Measurements from ENCODE around the gene PSAPL1.

Gene PSAPL1

DNA sequence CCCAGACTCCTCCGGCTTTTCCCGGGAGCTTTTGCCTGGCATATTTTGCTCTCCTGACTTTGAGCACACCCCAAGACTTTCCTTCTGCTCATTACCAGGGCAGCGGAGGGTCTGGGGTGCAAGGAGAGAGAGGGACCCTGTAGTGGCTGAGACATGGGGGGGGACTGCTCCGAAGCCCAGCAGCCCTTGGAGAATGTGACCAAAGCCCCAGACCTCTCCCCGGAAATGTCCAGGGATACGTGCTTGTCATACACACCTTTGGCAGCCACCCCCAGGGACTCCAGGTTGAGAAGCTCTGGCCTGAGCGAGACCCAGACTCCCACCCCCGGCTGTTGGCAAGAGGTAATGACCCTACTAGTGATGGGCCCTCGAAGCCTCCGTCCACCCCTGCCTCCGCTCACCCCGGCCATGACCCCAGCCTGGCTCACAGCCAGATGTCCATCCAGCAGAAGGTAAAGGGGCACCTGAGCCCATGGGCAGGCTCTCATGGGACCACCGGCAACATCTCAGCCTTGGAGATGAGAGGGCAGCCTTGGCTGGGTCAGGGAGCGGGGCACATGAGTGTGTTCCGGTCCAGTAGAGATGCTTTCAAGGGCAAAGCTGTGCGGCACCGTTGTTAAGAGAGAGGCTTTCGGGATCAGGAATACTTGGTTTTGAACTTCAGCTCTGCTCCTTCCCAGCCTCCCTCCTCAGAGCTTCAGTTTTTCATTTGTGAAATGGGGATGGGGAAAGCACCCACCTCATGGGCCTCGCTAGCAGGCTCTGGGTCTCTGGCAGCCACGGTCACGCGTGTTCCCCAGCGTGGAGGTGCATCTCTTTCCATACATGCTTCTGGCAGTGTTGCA, 2.0 kb downstream of the PSAPL1 start:
- Histone ChIP-seq H3K9me3 (ENCODE audit: control extremely low read depth in 1 of 5, control insufficient read depth in 4 of 5, insufficient read depth in 2 of 5, low read depth in 1 of 5, low read length in 4 of 5) (no peaks in the 10 kb centered on the region), H3K4me1 (ENCODE audit: control extremely low read depth in 1 of 4, control insufficient read depth in 4 of 4, insufficient read depth in 4 of 4, low read length in 3 of 4) (no peaks in the 10 kb centered on the region), H3K27ac (ENCODE audit: insufficient read depth in 1 of 2, low read depth in 1 of 2, low read length in 2 of 2, poor library complexity in 1 of 2, severe bottlenecking in 2 of 2) (no peak overlapping the region), H3K4me3 (ENCODE audit: control insufficient read depth in 1 of 7, extremely low read depth in 1 of 7, insufficient read depth in 4 of 7, low read depth in 2 of 7, low read length in 6 of 7) (no peak overlapping the region), H3K27me3 (replicated peaks in 2 of 5; ENCODE audit: control insufficient read depth in 4 of 5, insufficient read depth in 5 of 5, low read length in 4 of 5) (peaks cover 0 to 28% (median 3%) of the 10 kb centered on the region in 5 experiments), H3K36me3 (ENCODE audit: control insufficient read depth in 4 of 4, insufficient read depth in 4 of 4, low read length in 3 of 4) (no peaks in the 10 kb centered on the region)
- 96% methylated on average over 22 of the region's 23 CpGs for WGBS (ENCODE audit: insufficient coverage)
- ChIA-PET POLR2A (no interaction called here), CTCF (interaction anchor here (1.4 kb wide), 1 partner anchor 13 kb away, joined by 6 read pairs; no protein-coding TSS in a partner anchor)
- DNase-seq = no peak

DNA sequence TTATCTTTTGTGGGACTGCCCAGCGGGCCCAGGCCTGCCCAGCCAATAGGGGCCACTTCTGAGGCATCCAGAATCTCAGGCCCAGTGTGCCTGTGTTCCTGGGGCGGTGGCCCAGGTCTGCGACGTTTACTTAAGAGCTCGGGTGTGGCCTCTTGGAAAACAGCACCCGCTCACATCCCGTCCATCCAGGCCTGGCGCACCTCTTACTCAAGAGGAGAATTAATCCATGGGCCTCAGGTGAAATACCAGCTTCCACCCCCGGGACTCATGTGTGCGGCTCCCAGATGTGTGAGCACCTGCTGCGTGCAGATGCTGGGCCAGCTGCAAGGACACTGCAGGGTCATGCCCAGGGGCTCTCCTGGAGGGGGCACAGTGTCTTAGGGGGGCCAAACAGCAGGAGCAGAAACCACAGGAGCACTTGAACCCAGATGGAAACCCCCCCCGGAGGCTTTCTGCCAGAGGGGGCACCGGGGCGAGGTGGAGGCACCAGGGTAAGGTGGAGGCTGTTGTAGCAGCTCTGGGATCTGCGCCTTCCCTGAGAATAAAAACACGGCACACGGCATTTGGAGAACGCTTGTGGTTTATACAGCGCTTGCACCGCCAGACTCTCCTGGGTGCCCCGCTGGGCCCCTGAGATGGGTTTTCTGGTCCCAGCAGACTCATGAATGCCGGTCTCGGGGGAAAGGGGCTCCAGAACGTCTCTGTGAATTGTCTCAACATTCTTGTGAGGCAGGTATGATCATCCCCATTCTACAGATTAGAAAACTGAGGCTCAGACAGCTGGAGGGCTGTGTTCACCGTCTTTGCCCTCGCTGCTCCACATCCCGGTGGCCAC, 2.8 kb downstream of the PSAPL1 start:
- Histone ChIP-seq H3K27ac (ENCODE audit: insufficient read depth in 1 of 2, low read depth in 1 of 2, low read length in 2 of 2, poor library complexity in 1 of 2, severe bottlenecking in 2 of 2) (no peak overlapping the region), H3K36me3 (ENCODE audit: control insufficient read depth in 4 of 4, insufficient read depth in 4 of 4, low read length in 3 of 4) (no peaks in the 10 kb centered on the region), H3K4me3 (ENCODE audit: control insufficient read depth in 1 of 7, extremely low read depth in 1 of 7, insufficient read depth in 4 of 7, low read depth in 2 of 7, low read length in 6 of 7) (no peak overlapping the region), H3K4me1 (ENCODE audit: control extremely low read depth in 1 of 4, control insufficient read depth in 4 of 4, insufficient read depth in 4 of 4, low read length in 3 of 4) (no peaks in the 10 kb centered on the region), H3K27me3 (replicated peaks in 2 of 5; ENCODE audit: control insufficient read depth in 4 of 5, insufficient read depth in 5 of 5, low read length in 4 of 5) (peaks cover 0 to 28% (median 5%) of the 10 kb centered on the region in 5 experiments), H3K9me3 (ENCODE audit: control extremely low read depth in 1 of 5, control insufficient read depth in 4 of 5, insufficient read depth in 2 of 5, low read depth in 1 of 5, low read length in 4 of 5) (no peaks in the 10 kb centered on the region)
- no peak for DNase-seq
- CTCF ChIA-PET = no interaction called here
- 92% methylated on average over 25 of the region's 27 CpGs for WGBS (ENCODE audit: insufficient coverage)
- POLR2A ChIA-PET = no interaction called here

DNA sequence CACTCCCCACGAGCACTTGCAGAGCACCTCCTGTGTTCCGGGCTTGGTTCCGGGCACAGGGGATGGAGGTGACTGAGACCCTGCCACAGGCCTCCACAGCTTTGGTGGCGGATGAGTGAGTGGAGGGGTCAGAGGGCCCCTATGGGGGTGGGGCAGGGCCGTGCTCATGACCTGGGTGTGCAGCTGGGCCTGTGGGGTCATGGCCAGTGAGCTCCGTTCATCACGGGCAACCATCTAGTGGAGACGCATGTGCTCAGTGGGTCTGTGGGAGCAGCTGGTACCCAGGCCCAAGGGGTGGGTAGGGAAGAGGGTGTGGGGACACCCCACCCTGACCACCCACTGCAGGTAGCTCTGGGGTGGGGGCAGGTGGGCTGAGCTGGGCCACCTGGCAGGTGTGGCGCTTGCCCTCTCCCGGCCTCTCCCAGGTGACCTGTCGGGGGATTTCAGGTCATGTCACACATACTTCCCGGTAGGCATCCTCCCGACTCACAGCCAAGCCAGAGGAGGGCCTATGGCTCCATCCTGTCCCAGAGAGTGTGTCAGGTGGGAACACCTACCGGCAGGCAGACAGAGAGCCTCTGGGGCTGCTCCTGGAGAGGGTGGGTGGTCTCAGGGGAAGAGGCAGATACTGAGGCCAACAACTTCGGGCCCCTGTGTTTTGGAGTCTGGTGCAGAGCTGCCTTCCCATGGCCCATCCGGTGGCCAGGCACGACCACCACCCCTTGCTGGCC, 3.6 kb downstream of the PSAPL1 start:
- no peak overlapping the region for H3K27ac ChIP-seq (ENCODE audit: insufficient read depth in 1 of 2, low read depth in 1 of 2, low read length in 2 of 2, poor library complexity in 1 of 2, severe bottlenecking in 2 of 2)
- no peak overlapping the region for H3K4me3 ChIP-seq (ENCODE audit: control insufficient read depth in 1 of 7, extremely low read depth in 1 of 7, insufficient read depth in 4 of 7, low read depth in 2 of 7, low read length in 6 of 7)
- H3K36me3 ChIP-seq (ENCODE audit: control insufficient read depth in 4 of 4, insufficient read depth in 4 of 4, low read length in 3 of 4) = no peaks in the 10 kb centered on the region
- WGBS (ENCODE audit: insufficient coverage) = 84% methylated on average over 12 of the region's 17 CpGs
- ChIA-PET CTCF (no interaction called here), POLR2A (no interaction called here)
- H3K27me3 ChIP-seq (replicated peaks in 2 of 5; ENCODE audit: control insufficient read depth in 4 of 5, insufficient read depth in 5 of 5, low read length in 4 of 5) = peaks cover 0 to 28% (median 5%) of the 10 kb centered on the region in 5 experiments
- no peaks in the 10 kb centered on the region for H3K9me3 ChIP-seq (ENCODE audit: control extremely low read depth in 1 of 5, control insufficient read depth in 4 of 5, insufficient read depth in 2 of 5, low read depth in 1 of 5, low read length in 4 of 5)
- no peak for DNase-seq
- H3K4me1 ChIP-seq (ENCODE audit: control extremely low read depth in 1 of 4, control insufficient read depth in 4 of 4, insufficient read depth in 4 of 4, low read length in 3 of 4) = no peaks in the 10 kb centered on the region

DNA sequence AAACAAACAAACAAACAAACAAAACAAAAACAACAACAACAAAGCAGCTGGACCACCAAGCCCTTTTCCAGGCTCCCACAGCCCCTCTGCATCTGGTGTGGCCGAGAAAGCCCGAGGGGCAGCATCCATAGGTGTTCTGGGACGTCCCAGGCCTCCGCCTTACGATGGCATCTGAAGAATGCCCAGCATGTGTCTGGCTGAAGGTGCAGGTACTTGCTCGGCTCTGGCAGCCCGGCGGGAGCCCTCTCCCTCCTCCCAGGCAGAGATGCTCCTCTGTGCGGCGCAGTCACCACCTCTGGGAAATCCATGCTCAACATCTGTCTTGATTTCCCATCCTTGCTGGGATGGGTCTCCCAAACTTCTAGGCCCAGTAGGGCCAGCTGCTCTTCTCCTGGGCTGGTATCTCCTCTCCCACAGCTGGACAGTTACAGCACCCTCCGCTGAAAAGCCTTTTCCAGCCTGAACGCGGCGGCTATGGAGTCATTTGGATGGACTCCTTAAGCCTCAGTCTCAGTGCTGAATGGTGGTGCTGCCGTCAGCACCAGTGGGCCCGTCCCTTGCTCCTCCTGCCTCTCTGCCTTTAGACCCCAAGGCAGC, 4.3 kb downstream of the PSAPL1 start:
- H3K4me3 ChIP-seq (ENCODE audit: control insufficient read depth in 1 of 7, extremely low read depth in 1 of 7, insufficient read depth in 4 of 7, low read depth in 2 of 7, low read length in 6 of 7) = no peak overlapping the region
- DNase-seq = no peak
- WGBS (ENCODE audit: insufficient coverage) = 53% methylated on average over 16 of the region's 16 CpGs
- CTCF ChIA-PET = no interaction called here
- H3K9me3 ChIP-seq (ENCODE audit: control extremely low read depth in 1 of 5, control insufficient read depth in 4 of 5, insufficient read depth in 2 of 5, low read depth in 1 of 5, low read length in 4 of 5) = no peaks in the 10 kb centered on the region
- H3K36me3 ChIP-seq (ENCODE audit: control insufficient read depth in 4 of 4, insufficient read depth in 4 of 4, low read length in 3 of 4) = no peaks in the 10 kb centered on the region
- no peaks in the 10 kb centered on the region for H3K4me1 ChIP-seq (ENCODE audit: control extremely low read depth in 1 of 4, control insufficient read depth in 4 of 4, insufficient read depth in 4 of 4, low read length in 3 of 4)
- POLR2A ChIA-PET = no interaction called here
- peaks cover 0 to 24% (median 5%) of the 10 kb centered on the region in 5 experiments for H3K27me3 ChIP-seq (replicated peaks in 2 of 5; ENCODE audit: control insufficient read depth in 4 of 5, insufficient read depth in 5 of 5, low read length in 4 of 5)
- H3K27ac ChIP-seq (ENCODE audit: insufficient read depth in 1 of 2, low read depth in 1 of 2, low read length in 2 of 2, poor library complexity in 1 of 2, severe bottlenecking in 2 of 2) = no peak overlapping the region

DNA sequence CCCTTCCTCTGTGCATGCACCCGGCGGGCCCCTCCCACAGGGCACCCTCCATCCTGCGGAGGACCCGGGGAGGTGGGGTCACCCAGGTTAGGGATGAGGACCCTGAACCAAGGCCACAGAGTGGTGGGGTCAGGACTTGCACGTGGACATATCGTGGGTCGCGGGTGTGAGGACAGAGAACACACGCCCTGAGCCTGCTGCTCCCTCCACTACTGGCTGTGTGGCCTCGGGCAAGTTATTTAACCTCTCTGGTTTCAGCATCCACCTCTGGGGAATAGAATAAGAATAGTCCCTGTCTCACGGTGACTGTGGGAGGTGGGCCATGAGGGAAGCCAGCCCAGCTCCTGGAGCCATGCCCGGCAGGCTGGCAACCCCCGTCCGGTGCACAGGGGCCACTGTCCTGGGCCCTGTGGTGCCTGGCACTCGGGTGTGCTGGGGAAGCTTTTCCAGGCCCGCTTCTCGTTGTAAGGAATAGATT, 5.1 kb downstream of the PSAPL1 start:
- H3K9me3 ChIP-seq (ENCODE audit: control extremely low read depth in 1 of 5, control insufficient read depth in 4 of 5, insufficient read depth in 2 of 5, low read depth in 1 of 5, low read length in 4 of 5) = no peaks in the 10 kb centered on the region
- WGBS (ENCODE audit: insufficient coverage) = 69% methylated on average over 11 of the region's 17 CpGs
- CTCF ChIA-PET = no interaction called here
- POLR2A ChIA-PET = no interaction called here
- no peaks in the 10 kb centered on the region for H3K36me3 ChIP-seq (ENCODE audit: control insufficient read depth in 4 of 4, insufficient read depth in 4 of 4, low read length in 3 of 4)
- no peak for DNase-seq
- H3K27ac ChIP-seq (ENCODE audit: insufficient read depth in 1 of 2, low read depth in 1 of 2, low read length in 2 of 2, poor library complexity in 1 of 2, severe bottlenecking in 2 of 2) = no peak overlapping the region
- no peaks in the 10 kb centered on the region for H3K4me1 ChIP-seq (ENCODE audit: control extremely low read depth in 1 of 4, control insufficient read depth in 4 of 4, insufficient read depth in 4 of 4, low read length in 3 of 4)
- peaks cover 0 to 19% (median 5%) of the 10 kb centered on the region in 5 experiments for H3K27me3 ChIP-seq (replicated peaks in 2 of 5; ENCODE audit: control insufficient read depth in 4 of 5, insufficient read depth in 5 of 5, low read length in 4 of 5)
- no peak overlapping the region for H3K4me3 ChIP-seq (ENCODE audit: control insufficient read depth in 1 of 7, extremely low read depth in 1 of 7, insufficient read depth in 4 of 7, low read depth in 2 of 7, low read length in 6 of 7)

DNA sequence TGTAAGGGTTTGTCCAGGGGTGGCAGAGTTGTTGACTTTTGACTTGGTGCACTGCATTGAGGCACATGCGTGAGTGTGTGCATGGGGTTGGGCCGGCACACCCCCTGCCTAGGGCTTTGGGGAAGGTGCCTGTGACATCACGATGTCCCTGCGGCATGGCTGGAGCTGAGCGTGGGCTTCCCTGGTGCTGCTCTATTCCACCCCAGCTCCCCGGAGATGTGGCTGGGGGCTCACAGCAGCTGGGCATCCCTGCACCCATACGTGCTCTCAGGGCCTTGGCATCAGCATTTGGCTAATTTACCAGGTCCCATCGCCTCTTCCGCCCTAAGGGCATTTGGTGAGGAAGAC, 5.7 kb downstream of the PSAPL1 start:
- Histone ChIP-seq H3K36me3 (ENCODE audit: control insufficient read depth in 4 of 4, insufficient read depth in 4 of 4, low read length in 3 of 4) (no peaks in the 10 kb centered on the region), H3K4me1 (ENCODE audit: control extremely low read depth in 1 of 4, control insufficient read depth in 4 of 4, insufficient read depth in 4 of 4, low read length in 3 of 4) (no peaks in the 10 kb centered on the region), H3K27me3 (replicated peaks in 2 of 5; ENCODE audit: control insufficient read depth in 4 of 5, insufficient read depth in 5 of 5, low read length in 4 of 5) (peaks cover 0 to 15% (median 5%) of the 10 kb centered on the region in 5 experiments), H3K9me3 (ENCODE audit: control extremely low read depth in 1 of 5, control insufficient read depth in 4 of 5, insufficient read depth in 2 of 5, low read depth in 1 of 5, low read length in 4 of 5) (no peaks in the 10 kb centered on the region), H3K27ac (ENCODE audit: insufficient read depth in 1 of 2, low read depth in 1 of 2, low read length in 2 of 2, poor library complexity in 1 of 2, severe bottlenecking in 2 of 2) (no peak overlapping the region), H3K4me3 (ENCODE audit: control insufficient read depth in 1 of 7, extremely low read depth in 1 of 7, insufficient read depth in 4 of 7, low read depth in 2 of 7, low read length in 6 of 7) (no peak overlapping the region)
- DNase-seq = no peak
- CTCF ChIA-PET = no interaction called here
- POLR2A ChIA-PET = no interaction called here
- 86% methylated on average over 8 of the region's 9 CpGs for WGBS (ENCODE audit: insufficient coverage)

All from common myeloid progenitor, CD34-positive (primary cell).